ENCODE data around the gene ADGRF3.

Gene ADGRF3

GRCh38 chr2:26352892-26353291 lies 6.3 kb upstream of the ADGRF3 start:
- no peak overlapping the region for H3K27ac ChIP-seq
- no peak for TF ChIP-seq CTCF (conservative IDR thresholded peaks at IDR 0.05; ENCODE audit: low read depth)
- ChIA-PET CTCF (interaction anchor here (0.7 kb wide), 1 partner anchor 23 kb away, joined by 3 read pairs; no protein-coding TSS in a partner anchor), POLR2A (ENCODE audit: low non-redundant PET) (no interaction called here)
- DNase-seq (ENCODE audit: low spot score), result peak; percentile 62

DNA sequence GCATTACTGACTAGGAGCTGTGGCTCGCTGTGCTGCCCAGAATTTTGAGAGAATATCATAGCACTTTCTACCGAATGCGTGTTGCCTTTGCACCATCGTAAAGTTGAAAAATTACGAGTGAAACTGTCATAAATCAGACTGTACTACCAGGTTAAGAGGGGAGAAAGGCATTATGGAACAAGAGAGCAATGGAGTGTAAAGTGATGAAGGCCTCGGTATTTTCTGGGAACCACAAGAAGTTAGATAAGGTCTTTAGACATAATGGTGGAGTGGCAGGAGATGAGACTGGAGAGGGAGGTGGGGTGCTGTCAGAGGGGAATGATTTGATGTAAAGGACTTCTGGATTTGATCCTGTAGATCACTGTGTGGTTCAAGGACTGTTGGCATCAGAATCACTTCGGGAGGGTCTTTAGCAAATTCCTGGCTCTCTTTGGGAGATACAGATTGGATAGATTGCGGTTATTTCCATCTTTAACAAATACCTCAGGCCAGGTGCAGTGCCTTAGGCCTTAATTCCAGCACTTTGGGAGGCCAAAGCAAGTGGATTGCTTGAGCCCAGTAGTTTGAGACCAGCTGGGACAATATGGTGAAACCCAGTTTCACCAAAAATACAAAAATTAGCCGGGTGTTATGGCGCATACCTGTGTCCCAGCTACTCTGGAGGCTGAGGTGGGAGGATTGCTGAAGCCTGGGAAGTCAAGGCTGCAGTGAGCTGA lies 4.9 kb upstream of the ADGRF3 start:
- POLR2A ChIA-PET (ENCODE audit: low non-redundant PET), result no interaction called here
- DNase-seq (ENCODE audit: low spot score), result no peak
- TF ChIP-seq CTCF (conservative IDR thresholded peaks at IDR 0.05; ENCODE audit: low read depth), result no peak
- CTCF ChIA-PET, result interaction anchor here (0.5 kb wide), 1 partner anchor 765 kb away, joined by 3 read pairs; no protein-coding TSS in a partner anchor
- no peak overlapping the region for H3K27ac ChIP-seq

DNA sequence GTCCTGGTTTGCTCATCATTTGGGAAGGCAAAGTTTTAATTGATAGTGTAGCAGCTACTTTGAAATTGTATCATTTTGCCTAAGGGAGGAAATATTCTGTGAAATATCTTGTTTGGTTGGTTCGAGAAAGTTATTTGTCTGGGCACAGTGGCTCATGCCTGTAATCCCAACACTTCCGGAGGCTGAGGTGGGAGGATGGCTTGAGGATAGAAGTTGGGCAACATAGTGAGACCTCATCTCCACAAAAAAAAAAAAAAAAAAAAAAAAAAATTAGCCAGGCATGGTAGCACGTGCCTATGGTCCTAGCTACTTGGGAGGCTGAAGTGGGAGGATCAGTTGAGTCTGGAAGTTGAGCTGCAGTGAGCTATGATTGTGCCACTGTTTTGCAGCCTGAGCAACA lies 3.1 kb upstream of the ADGRF3 start:
- no peak for TF ChIP-seq CTCF (conservative IDR thresholded peaks at IDR 0.05; ENCODE audit: low read depth)
- ChIA-PET CTCF (no interaction called here), POLR2A (ENCODE audit: low non-redundant PET) (interaction anchor here (0.6 kb wide), 1 partner anchor 352 kb away, joined by 4 read pairs; no protein-coding TSS in a partner anchor)
- DNase-seq (ENCODE audit: low spot score), result no peak
- no peak overlapping the region for H3K27ac ChIP-seq

DNA sequence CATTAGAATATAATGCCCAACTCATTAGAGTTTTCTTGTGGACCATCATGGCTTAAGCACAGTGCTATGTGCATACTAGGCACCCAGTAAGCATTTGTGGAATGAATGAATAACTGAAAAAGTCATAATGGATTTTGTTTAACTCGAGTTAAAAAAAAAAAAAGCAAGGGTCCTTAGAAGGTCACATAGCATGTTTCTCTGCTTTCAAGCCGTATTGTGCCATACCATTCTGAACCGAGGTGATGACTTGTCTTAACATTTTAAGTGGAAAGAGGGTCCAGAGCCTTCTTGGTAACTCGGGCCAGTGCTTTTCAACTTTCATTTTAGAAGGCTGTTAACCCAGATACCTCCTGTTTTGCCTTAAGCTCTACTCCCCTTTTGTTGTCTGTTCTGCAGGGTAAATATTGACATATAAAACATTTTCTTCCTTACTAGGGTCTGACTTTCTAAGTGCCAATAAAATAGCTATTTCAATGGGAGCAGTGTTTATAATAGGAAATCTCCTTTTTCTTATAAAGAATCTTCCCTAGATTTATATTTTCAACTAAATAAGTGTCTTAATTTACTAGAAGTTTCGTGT lies 787 bp upstream of the ADGRF3 start:
- CTCF ChIA-PET, result no interaction called here
- TF ChIP-seq CTCF (conservative IDR thresholded peaks at IDR 0.05; ENCODE audit: low read depth), result no peak
- DNase-seq (ENCODE audit: low spot score), result no peak
- POLR2A ChIA-PET (ENCODE audit: low non-redundant PET), result no interaction called here
- H3K27ac ChIP-seq, result no peak overlapping the region

DNA sequence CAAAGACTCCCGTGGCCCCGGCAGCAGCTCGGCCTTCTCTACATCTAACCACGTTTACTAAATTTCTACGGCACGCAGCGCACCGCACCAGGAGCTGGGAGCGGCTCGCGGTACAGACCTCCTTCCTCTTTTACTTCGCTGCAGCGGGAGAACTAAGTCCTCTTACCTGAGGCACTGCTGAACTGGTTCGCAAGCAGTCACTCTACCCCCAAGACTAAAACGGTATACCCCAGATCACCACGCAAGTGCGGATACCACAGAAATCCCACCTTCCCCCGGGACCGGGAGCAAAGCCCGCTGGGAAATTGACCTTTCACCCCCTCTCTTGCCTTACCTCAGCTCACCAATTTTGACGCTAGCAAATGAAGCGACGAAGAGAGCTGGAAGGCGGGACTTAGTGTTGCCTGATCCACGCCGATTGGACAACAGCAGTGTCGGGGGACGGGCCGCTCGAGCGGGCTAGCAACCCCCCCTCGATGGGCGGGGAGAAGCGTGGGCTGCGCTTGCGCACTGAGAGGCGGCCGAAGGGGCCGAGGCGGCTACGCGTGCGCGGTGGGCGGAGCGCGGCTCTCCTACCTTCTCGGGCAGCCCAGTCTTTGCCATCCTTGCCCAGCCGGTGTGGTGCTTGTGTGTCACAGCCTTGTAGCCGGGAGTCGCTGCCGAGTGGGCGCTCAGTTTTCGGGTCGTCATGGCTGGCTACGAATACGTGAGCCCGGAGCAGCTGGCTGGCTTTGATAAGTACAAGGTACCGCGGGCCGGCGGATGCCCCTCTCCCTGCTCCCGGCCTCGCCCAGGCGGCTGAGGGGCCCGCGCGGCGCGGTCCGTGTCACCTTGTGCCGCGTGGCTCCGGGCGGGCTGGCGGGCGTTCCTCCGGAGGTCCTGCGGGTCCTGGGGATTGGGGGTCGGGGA lies 790 bp downstream of the ADGRF3 start, which contains the start of gene SELENOI:
Gene SELENOI, plus strand, starts transcription at position 599 of the 909 bp plus-strand sequence. Its CDS starts 90 bp downstream, at position 689.
- POLR2A ChIA-PET (ENCODE audit: low non-redundant PET), result no interaction called here
- CTCF ChIA-PET, result interaction anchor here (0.6 kb wide), 1 partner anchor 15 kb away, joined by 3 read pairs; no protein-coding TSS in a partner anchor

More for the DNA sequence above, 790 bp downstream of the ADGRF3 start, which contains the start of gene SELENOI:
- peak within 1 kb of the TSS; percentile 91 for H3K27ac ChIP-seq
- DNase-seq (ENCODE audit: low spot score), result peak; percentile 98
- no peak for TF ChIP-seq CTCF (conservative IDR thresholded peaks at IDR 0.05; ENCODE audit: low read depth)

All from RWPE1 (cell line).